ENCODE measurements around the gene TIE1.

- TF ChIP-seq ZNF24 (IDR thresholded peaks at IDR 0.05) (no peak), ZNF619 (CRISPR knock-in tag; IDR thresholded peaks at IDR 0.05) (no peak), CTCF (CRISPR knock-in tag; IDR thresholded peaks at IDR 0.05) (no peak), CHD2 (IDR thresholded peaks at IDR 0.05; ENCODE audit: low read depth, low read length) (no peak), REST (IDR thresholded peaks at IDR 0.05; ENCODE audit: borderline replicate concordance in 1 of 2, low read depth in 1 of 2, low read length in 2 of 2) (no peak), POLR2A (IDR thresholded peaks at IDR 0.05; ENCODE audit: insufficient read depth in 1 of 2, low read depth in 2 of 2, low read length in 2 of 2) (no peak), PAX8 (CRISPR knock-in tag; IDR thresholded peaks at IDR 0.05; ENCODE audit: borderline replicate concordance) (no peak), MEIS1 (CRISPR knock-in tag; IDR thresholded peaks at IDR 0.05; ENCODE audit: borderline replicate concordance) (no peak)
- TF ChIP-seq, protein P1, sequence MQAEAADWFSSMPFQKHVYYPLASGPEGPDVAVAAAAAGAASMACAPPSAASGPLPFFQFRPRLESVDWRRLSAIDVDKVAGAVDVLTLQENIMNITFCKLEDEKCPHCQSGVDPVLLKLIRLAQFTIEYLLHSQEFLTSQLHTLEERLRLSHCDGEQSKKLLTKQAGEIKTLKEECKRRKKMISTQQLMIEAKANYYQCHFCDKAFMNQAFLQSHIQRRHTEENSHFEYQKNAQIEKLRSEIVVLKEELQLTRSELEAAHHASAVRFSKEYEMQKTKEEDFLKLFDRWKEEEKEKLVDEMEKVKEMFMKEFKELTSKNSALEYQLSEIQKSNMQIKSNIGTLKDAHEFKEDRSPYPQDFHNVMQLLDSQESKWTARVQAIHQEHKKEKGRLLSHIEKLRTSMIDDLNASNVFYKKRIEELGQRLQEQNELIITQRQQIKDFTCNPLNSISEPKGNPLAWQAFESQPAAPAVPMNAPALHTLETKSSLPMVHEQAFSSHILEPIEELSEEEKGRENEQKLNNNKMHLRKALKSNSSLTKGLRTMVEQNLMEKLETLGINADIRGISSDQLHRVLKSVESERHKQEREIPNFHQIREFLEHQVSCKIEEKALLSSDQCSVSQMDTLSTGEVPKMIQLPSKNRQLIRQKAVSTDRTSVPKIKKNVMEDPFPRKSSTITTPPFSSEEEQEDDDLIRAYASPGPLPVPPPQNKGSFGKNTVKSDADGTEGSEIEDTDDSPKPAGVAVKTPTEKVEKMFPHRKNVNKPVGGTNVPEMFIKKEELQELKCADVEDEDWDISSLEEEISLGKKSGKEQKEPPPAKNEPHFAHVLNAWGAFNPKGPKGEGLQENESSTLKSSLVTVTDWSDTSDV (CRISPR knock-in tag; IDR thresholded peaks at IDR 0.05), result no peak
These were observed 4.7 kb downstream of the TIE1 start for GRCh38 chr1:43305461-43305860.

All from HepG2 (cell line).